GM23248 (cell line): Measurements from ENCODE around the gene HOXC12. TPM values are rescaled to one million over a fixed set of nuclear protein-coding genes. Genes with fewer than 3 reads are reported as not detected.
A peak's percentile ranks its signal among the peaks of the same experiment; 100 is the strongest.

Source experiments
- DNase-seq: peaks from one replicate; pipeline ENCODE4 v3.0.0-alpha.2; 2015
- H2AFZ ChIP-seq: fragments of 200-600 bp; sonication (generic); 2 replicates; pipeline ENCODE4 v1.6.1; 2016; ENCODE audit warnings: antibody characterized with exemption
- H3F3A ChIP-seq: fragments of 200-600 bp; sonication (generic); 2 replicates; pipeline ENCODE4 v1.6.1; 2016; ENCODE audit warnings: mild to moderate bottlenecking, antibody characterized with exemption, mixed run types; ENCODE audit not compliant: insufficient read depth
- H3K27ac ChIP-seq: fragments of 200-600 bp; sonication (generic); 2 replicates; pipeline ENCODE4 v1.5.1; 2016; ENCODE audit warnings: mild to moderate bottlenecking
- H3K27me3 ChIP-seq: fragments of 200-600 bp; sonication (generic); replicated peaks from 2 replicates; pipeline ENCODE4 v1.6.1; 2016; ENCODE audit warnings: mild to moderate bottlenecking; ENCODE audit not compliant: insufficient read depth
- H3K36me3 ChIP-seq: fragments of 200-600 bp; sonication (generic); 2 replicates; pipeline ENCODE4 v1.6.1; 2016; ENCODE audit warnings: low read depth, mild to moderate bottlenecking
- H3K4me1 ChIP-seq: fragments of 200-600 bp; sonication (generic); 2 replicates; pipeline ENCODE4 v1.6.1; 2016; ENCODE audit warnings: mild to moderate bottlenecking; ENCODE audit not compliant: insufficient read depth
- H3K4me2 ChIP-seq: fragments of 200-600 bp; sonication (generic); one replicate; pipeline ENCODE4 v1.6.1; 2016; ENCODE audit warnings: mild to moderate bottlenecking; ENCODE audit not compliant: unreplicated experiment
- H3K4me3 ChIP-seq: fragments of 200-600 bp; sonication (generic); 2 replicates; pipeline ENCODE4 v1.5.1; 2016; ENCODE audit warnings: mild to moderate bottlenecking
- H3K79me2 ChIP-seq: fragments of 200-600 bp; sonication (generic); 2 replicates; pipeline ENCODE4 v1.6.1; 2016; ENCODE audit warnings: mild to moderate bottlenecking; ENCODE audit not compliant: insufficient read depth
- H3K9ac ChIP-seq: fragments of 200-600 bp; sonication (generic); 2 replicates; pipeline ENCODE4 v1.6.1; 2016; ENCODE audit warnings: mild to moderate bottlenecking
- H3K9me2 ChIP-seq: fragments of 200-600 bp; sonication (generic); 2 replicates; pipeline ENCODE4 v1.6.1; 2016; ENCODE audit warnings: mixed run types, mild to moderate bottlenecking, moderate library complexity; ENCODE audit not compliant: insufficient read depth
- H3K9me3 ChIP-seq: fragments of 200-600 bp; sonication (generic); one replicate; pipeline ENCODE4 v1.6.1; 2017; ENCODE audit warnings: low read depth
- H4K20me1 ChIP-seq: fragments of 200-600 bp; sonication (generic); 2 replicates; pipeline ENCODE4 v1.6.0; 2016; ENCODE audit not compliant: insufficient read depth
- EZH2 ChIP-seq: fragments of 200-600 bp; sonication (generic); IDR thresholded peaks from 2 replicates; pipeline ENCODE4 v1.6.1; 2018; ENCODE audit warnings: antibody characterized with exemption, mild to moderate bottlenecking; ENCODE audit not compliant: insufficient read depth, poor library complexity, severe bottlenecking
- EZH2phosphoT487 ChIP-seq: fragments of 200-600 bp; sonication (generic); IDR thresholded peaks from 2 replicates; pipeline ENCODE4 v1.6.1; 2018; ENCODE audit warnings: antibody characterized with exemption, moderate library complexity, mild to moderate bottlenecking, low read depth; ENCODE audit not compliant: insufficient read depth
- WGBS, 2 experiments: methylation state at CpG; one replicate each; pipeline ENCODE4 v1.1.6; 2015 to 2017; ENCODE audit warnings: low lambda C conversion rate in 2 of 2, low coverage in 1 of 2; ENCODE audit errors: missing lambda C conversion rate in 2 of 2; 5-methylcytosine and 5-hydroxymethylcytosine counted together
- in situ Hi-C: fragments of 300-500 bp; cut with MboI; formaldehyde crosslinking; loops from 2 replicates; pipeline ENCODE4 v1.15.0; 2020
- polyA plus RNA-seq: library from polyadenylated mRNA; unstranded; fragments of >200 nt; fragmentation: Nextera tagmentation; extraction: Ambion mirVana; gene quantifications from 2 replicates; pipeline ENCODE4 v1.2.1, GENCODE V29; 2016
- total RNA-seq: library from RNA; depleted of rRNA; stranded (reverse); fragments of >200 nt; shearing (Covaris generic); gene quantifications from 2 replicates; pipeline ENCODE4 v1.2.3, GENCODE V29; 2014

HOXC12 gene
- total and polyA plus RNA-seq, 2 experiments from 2014 or later: not detected

- no peak overlapping the region for H3K4me2 ChIP-seq
- in situ Hi-C loops: no loop called here
- no peaks in the 10 kb centered on the region for H3K9me3 ChIP-seq
- no peak overlapping the region for H3K4me3 ChIP-seq
- H3K4me1 ChIP-seq: peaks cover 26% of the 10 kb centered on the region
- 47 to 52% methylated on average over 5 of the region's 5 CpGs for WGBS, 2 experiments
- no peaks in the 10 kb centered on the region for H4K20me1 ChIP-seq
- no peaks in the 10 kb centered on the region for H3F3A ChIP-seq
- no peak overlapping the region for H2AFZ ChIP-seq
- no peaks in the 10 kb centered on the region for H3K36me3 ChIP-seq
- TF ChIP-seq EZH2: no peak
- TF ChIP-seq EZH2phosphoT487: no peak
- no peak overlapping the region for H3K9ac ChIP-seq
- peaks cover 93% of the 10 kb centered on the region for H3K27me3 ChIP-seq
- no peak for DNase-seq
- H3K9me2 ChIP-seq: no peaks in the 10 kb centered on the region
- H3K27ac ChIP-seq: no peak overlapping the region
- no peaks in the 10 kb centered on the region for H3K79me2 ChIP-seq
Observed at GRCh38 chr12:53988541-53989226, 34.0 kb downstream of the HOXC12 start.

DNA sequence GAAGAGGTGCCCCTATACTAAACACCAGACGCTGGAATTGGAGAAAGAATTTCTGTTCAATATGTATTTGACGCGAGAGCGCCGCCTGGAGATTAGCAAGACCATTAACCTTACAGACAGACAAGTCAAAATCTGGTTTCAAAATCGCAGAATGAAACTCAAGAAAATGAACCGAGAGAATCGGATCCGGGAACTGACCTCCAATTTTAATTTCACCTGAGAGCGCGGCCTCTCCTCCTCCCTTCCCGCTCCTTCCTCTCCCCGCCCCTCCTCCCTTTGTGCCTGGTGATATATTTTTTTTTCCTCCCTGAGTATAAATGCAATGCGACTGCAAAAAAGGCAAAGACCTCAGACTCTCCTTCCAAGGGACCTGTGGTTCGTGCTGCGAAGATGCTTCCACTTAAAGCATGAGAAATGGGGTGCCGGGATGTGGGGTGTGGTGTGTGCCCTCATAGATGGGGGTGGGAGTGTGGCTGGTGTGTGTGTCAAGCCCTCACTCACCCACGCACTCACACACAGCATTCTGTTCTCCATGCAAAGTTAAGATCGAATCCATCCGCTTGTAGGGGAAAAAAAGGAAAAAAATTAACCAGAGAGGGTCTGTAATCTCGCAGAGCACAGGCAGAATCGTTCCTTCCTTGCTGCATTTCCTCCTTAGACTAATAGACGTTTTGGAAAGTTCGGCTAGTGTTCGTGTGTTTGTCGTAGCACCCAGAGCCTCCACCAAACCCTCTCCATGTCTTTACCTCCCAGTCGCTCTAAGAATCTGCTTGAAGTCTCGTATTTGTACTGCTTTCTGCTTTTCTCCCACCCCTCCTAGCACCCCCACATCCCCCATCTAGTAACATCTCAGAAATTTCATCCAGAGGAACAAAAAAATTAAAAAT is 34.8 kb downstream of the HOXC12 start:
- peak; percentile 70 for DNase-seq
- Histone ChIP-seq H3K4me1 (peaks cover 26% of the 10 kb centered on the region), H3K4me3 (peak overlapping the region; percentile 44; the same call in 1 of the 2 replicates), H4K20me1 (no peaks in the 10 kb centered on the region), H3K27ac (no peak overlapping the region), H2AFZ (no peak overlapping the region; the same call in 1 of the 2 replicates), H3K27me3 (peaks cover 91% of the 10 kb centered on the region), H3F3A (no peaks in the 10 kb centered on the region), H3K79me2 (no peaks in the 10 kb centered on the region), H3K36me3 (no peaks in the 10 kb centered on the region), H3K9me3 (no peaks in the 10 kb centered on the region), H3K4me2 (peak overlapping the region; percentile 40), H3K9me2 (no peaks in the 10 kb centered on the region), H3K9ac (no peak overlapping the region)
- WGBS, 2 experiments: 29 to 34% methylated on average over 27 to 28 of the region's 28 CpGs
- in situ Hi-C loops: no loop called here
- TF ChIP-seq EZH2: no peak
- no peak for TF ChIP-seq EZH2phosphoT487

DNA sequence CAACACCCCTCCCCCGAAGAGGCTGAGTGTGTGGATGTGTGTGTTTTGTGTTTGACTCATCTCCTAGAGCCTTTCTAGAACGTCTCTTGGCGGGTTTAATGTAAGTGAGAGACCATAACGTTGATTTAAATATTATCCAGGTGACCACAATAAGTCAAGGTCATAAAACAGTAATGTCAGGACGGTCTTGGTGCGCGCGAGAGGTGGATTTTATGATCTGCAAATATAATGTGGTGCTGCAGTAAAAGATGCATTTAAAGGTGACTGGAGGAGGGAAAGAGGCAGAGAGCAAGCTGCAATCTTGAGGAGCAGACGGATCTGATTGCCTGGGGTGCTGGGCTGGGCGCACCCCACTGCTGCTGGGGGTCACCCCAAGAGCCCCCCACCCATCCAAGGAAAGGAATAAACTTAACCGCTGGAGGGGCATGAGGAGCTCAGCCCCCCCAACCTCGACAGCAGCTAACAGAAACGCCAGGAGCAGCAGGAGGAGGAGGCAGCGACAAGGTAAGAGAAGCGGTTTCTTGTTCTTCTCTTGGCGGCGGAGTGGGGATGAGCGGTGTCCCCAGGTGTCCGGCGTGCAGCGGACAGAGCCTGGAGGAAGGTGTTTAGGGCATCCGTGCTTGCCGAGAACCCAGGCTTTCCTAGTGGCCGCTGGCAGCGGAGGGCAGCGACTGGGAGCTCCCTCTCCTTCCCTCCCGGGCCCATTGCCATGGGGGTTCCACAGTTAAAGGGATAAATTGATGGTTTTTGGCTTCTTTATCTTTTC is 35.8 kb downstream of the HOXC12 start:
- Histone ChIP-seq H2AFZ (0 out of 2 replicates have a peak overlapping the region, but pooled peaks have one; percentile 0), H3K4me1 (peaks cover 21% of the 10 kb centered on the region), H3K36me3 (no peaks in the 10 kb centered on the region), H3K27me3 (peaks cover 93% of the 10 kb centered on the region), H3K27ac (no peak overlapping the region), H4K20me1 (no peaks in the 10 kb centered on the region), H3K4me2 (peak overlapping the region; percentile 7), H3F3A (no peaks in the 10 kb centered on the region), H3K9me2 (no peaks in the 10 kb centered on the region), H3K79me2 (no peaks in the 10 kb centered on the region), H3K9ac (no peak overlapping the region), H3K4me3 (no peak overlapping the region), H3K9me3 (no peaks in the 10 kb centered on the region)
- TF ChIP-seq EZH2 (peak; percentile 43), EZH2phosphoT487 (0 out of 2 replicates have a peak, but pooled peaks have one; percentile 58)
- in situ Hi-C loops: no loop called here
- WGBS, 2 experiments: 7 to 10% methylated on average over 27 of the region's 27 CpGs
- DNase-seq: peak; percentile 56

- 0 out of 2 replicates have a peak overlapping the region, but pooled peaks have one; percentile 0 for H2AFZ ChIP-seq
- H3F3A ChIP-seq: no peaks in the 10 kb centered on the region
- peaks cover 87% of the 10 kb centered on the region for H3K27me3 ChIP-seq
- H3K27ac ChIP-seq: no peak overlapping the region
- H3K36me3 ChIP-seq: no peaks in the 10 kb centered on the region
- H4K20me1 ChIP-seq: no peaks in the 10 kb centered on the region
- no peaks in the 10 kb centered on the region for H3K79me2 ChIP-seq
- no peaks in the 10 kb centered on the region for H3K9me3 ChIP-seq
- peak overlapping the region; percentile 7 for H3K4me2 ChIP-seq
- DNase-seq: peak; percentile 76
- no peak overlapping the region for H3K4me3 ChIP-seq
- in situ Hi-C loops: no loop called here
- H3K9me2 ChIP-seq: no peaks in the 10 kb centered on the region
- H3K4me1 ChIP-seq: peaks cover 15% of the 10 kb centered on the region
- WGBS, 2 experiments: 13 to 19% methylated on average over 8 of the region's 8 CpGs
- H3K9ac ChIP-seq: no peak overlapping the region
- TF ChIP-seq EZH2 (no peak), EZH2phosphoT487 (no peak)
Observed at GRCh38 chr12:53991077-53991460, 36.4 kb downstream of the HOXC12 start.
